Natural killer cell treated with Interleukin-12 subunit alpha and Interleukin-12 subunit beta and Interleukin-15 and Interleukin-18, amount 100 ng/mL, for 72 hours (primary cell): ENCODE results near the gene BRF1. TPM values are rescaled to one million over a fixed set of nuclear protein-coding genes. Genes with fewer than 3 reads are reported as not detected.

Experiments used
- ATAC-seq, 2 donors: fragments of 150-1000 bp; cut with Tn5 transposase in 1 of 2; sonication (Bioruptor Pico), chemical (Tn5 transposase) in 1 of 2; 2 replicates each; pipeline ENCODE4 v1.10.0; 2021
- DNase-seq: peaks from one replicate; pipeline ENCODE4 v3.0.0; 2022; ENCODE audit warnings: low spot score
- H3K27ac Mint-ChIP-seq, 2 donors: 1 replicate in 1 of 2; 2 replicates in 1 of 2; pipeline ENCODE4 v1.8.0; 2022; ENCODE audit warnings: mixed read lengths in 2 of 2, mild to moderate bottlenecking in 1 of 2, moderate library complexity in 1 of 2
- H3K27me3 Mint-ChIP-seq, 2 donors: 1 replicate in 1 of 2; 2 replicates in 1 of 2; pipeline ENCODE4 v1.8.0; 2022; ENCODE audit warnings: mixed read lengths in 2 of 2
- H3K36me3 Mint-ChIP-seq: one replicate; pipeline ENCODE4 v1.8.0; 2022; ENCODE audit warnings: mixed read lengths
- H3K4me1 Mint-ChIP-seq, 2 donors: 1 replicate in 1 of 2; 2 replicates in 1 of 2; pipeline ENCODE4 v1.8.0; 2022; ENCODE audit warnings: low read depth in 2 of 2, mixed read lengths in 2 of 2, mild to moderate bottlenecking in 1 of 2
- H3K4me3 Mint-ChIP-seq: one replicate; pipeline ENCODE4 v1.8.0; 2022; ENCODE audit warnings: mixed read lengths
- H3K9me3 Mint-ChIP-seq: 2 replicates; pipeline ENCODE4 v1.8.0; 2022; ENCODE audit warnings: mixed read lengths
- total RNA-seq, 2 donors: library from RNA; stranded (reverse); gene quantifications; one replicate each; pipeline ENCODE4 v1.2.3, GENCODE V29; 2022

BRF1 gene
- total RNA-seq, 2 donors from 2014 or later = 43.4 to 76.5 TPM

GRCh38 chr14:105192866-105193731, 107.7 kb downstream of the BRF1 start:
- H3K36me3 Mint-ChIP-seq = no peaks in the 10 kb centered on the region
- peaks cover 6 to 13% of the 10 kb centered on the region in 2 donors for H3K4me1 Mint-ChIP-seq
- ATAC-seq (peak; percentile 16 to 45), DNase-seq (no peak)
- no peaks in the 10 kb centered on the region for H3K9me3 Mint-ChIP-seq
- peaks cover 9 to 22% of the 10 kb centered on the region in 2 donors for H3K27me3 Mint-ChIP-seq
- H3K27ac Mint-ChIP-seq = no peak overlapping the region
- no peak overlapping the region for H3K4me3 Mint-ChIP-seq

DNA sequence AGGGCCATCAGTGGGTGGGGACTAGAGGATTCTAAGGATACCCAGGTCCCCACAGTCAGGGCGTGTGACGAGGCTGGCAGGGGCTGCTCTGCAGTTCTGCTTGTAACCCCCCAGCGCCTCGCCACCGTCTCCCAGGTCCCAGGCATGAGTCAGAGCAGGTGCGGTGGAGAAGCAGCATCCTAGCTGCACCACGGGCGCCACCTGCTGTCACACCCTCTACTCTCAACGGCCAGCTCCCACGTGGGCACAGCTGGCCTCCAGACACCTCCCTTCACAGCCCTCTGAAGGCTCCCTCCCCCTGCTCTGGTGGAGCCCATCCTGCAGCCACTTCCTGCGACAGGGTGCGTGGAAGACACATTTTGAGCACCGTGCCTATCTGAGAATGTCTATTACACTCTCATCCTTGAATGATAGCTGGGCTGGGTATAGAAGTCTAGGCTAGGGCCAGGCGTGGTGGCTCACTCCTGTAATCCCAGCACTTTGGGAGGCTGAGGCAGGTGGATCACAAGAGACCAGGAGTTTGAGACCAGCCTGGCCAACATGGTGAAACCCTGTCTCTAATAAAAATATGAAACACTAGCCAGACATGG, 112.8 kb downstream of the BRF1 start:
- Mint-ChIP-seq H3K4me1 (no peaks in the 10 kb centered on the region), H3K9me3 (no peaks in the 10 kb centered on the region), H3K27ac (no peak overlapping the region), H3K36me3 (no peaks in the 10 kb centered on the region), H3K4me3 (no peak overlapping the region), H3K27me3 (peaks cover 0 to 8% of the 10 kb centered on the region in 2 donors)
- ATAC-seq (peak in 1 of 2 donors; percentile 47), DNase-seq (no peak)

GRCh38 chr14:105187116-105187515, 113.7 kb downstream of the BRF1 start:
- Mint-ChIP-seq H3K4me1 (no peaks in the 10 kb centered on the region), H3K36me3 (no peaks in the 10 kb centered on the region), H3K9me3 (no peaks in the 10 kb centered on the region), H3K27me3 (peaks cover 0 to 8% of the 10 kb centered on the region in 2 donors), H3K27ac (no peak overlapping the region), H3K4me3 (no peak overlapping the region)
- no peak for DNase-seq
- no peak for ATAC-seq

GRCh38 chr14:105185973-105186372, 114.8 kb downstream of the BRF1 start:
- peaks cover 0 to 8% of the 10 kb centered on the region in 2 donors for H3K27me3 Mint-ChIP-seq
- no peaks in the 10 kb centered on the region for H3K9me3 Mint-ChIP-seq
- DNase-seq = no peak
- H3K27ac Mint-ChIP-seq = no peak overlapping the region
- no peaks in the 10 kb centered on the region for H3K36me3 Mint-ChIP-seq
- H3K4me1 Mint-ChIP-seq = no peaks in the 10 kb centered on the region
- ATAC-seq = no peak
- no peak overlapping the region for H3K4me3 Mint-ChIP-seq

GRCh38 chr14:105185001-105185400, 115.8 kb downstream of the BRF1 start:
- Mint-ChIP-seq H3K4me1 (no peaks in the 10 kb centered on the region), H3K4me3 (no peak overlapping the region), H3K9me3 (no peaks in the 10 kb centered on the region), H3K27ac (no peak overlapping the region), H3K27me3 (peaks cover 0 to 8% of the 10 kb centered on the region in 2 donors), H3K36me3 (no peaks in the 10 kb centered on the region)
- ATAC-seq (no peak), DNase-seq (no peak)

DNA sequence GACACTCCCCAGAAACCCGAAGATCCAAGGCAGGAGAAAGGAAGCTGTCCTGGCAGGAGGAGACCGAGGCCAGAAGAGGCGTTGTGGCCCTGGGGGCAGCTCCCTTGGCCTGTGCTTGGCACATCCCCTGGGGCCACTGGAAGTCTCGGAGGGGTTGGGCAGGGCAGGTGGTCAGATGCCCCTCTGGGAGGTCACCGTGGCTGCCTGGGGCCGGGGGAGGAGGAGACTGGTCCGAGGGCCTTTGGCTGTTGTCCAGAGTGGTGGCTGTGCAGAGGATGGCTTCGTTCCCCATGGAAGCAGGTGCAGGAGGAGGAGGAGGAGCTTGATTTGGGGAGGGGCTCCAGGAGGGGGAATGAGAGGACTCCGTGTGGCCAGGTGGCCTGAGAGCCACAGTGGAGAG, 116.3 kb downstream of the BRF1 start:
- no peaks in the 10 kb centered on the region for H3K4me1 Mint-ChIP-seq
- peaks cover 0 to 5% of the 10 kb centered on the region in 2 donors for H3K27me3 Mint-ChIP-seq
- H3K27ac Mint-ChIP-seq = no peak overlapping the region
- DNase-seq (no peak), ATAC-seq (no peak)
- no peaks in the 10 kb centered on the region for H3K9me3 Mint-ChIP-seq
- no peaks in the 10 kb centered on the region for H3K36me3 Mint-ChIP-seq
- H3K4me3 Mint-ChIP-seq = no peak overlapping the region

- peaks cover 0 to 6% of the 10 kb centered on the region in 2 donors for H3K4me1 Mint-ChIP-seq
- no peaks in the 10 kb centered on the region for H3K27me3 Mint-ChIP-seq
- no peak for ATAC-seq
- no peaks in the 10 kb centered on the region for H3K9me3 Mint-ChIP-seq
- H3K27ac Mint-ChIP-seq = no peak overlapping the region
- H3K36me3 Mint-ChIP-seq = no peaks in the 10 kb centered on the region
- peak overlapping the region; percentile 36 for H3K4me3 Mint-ChIP-seq
- no peak for DNase-seq
Measured at GRCh38 chr14:105182296-105183020, 118.3 kb downstream of the BRF1 start.

GRCh38 chr14:105181549-105182295, 119.1 kb downstream of the BRF1 start:
- Mint-ChIP-seq H3K36me3 (no peaks in the 10 kb centered on the region), H3K27me3 (no peaks in the 10 kb centered on the region), H3K4me3 (peak overlapping the region; percentile 36), H3K4me1 (peaks cover 0 to 7% of the 10 kb centered on the region in 2 donors), H3K27ac (no peak overlapping the region), H3K9me3 (no peaks in the 10 kb centered on the region)
- DNase-seq (no peak), ATAC-seq (no peak)

DNA sequence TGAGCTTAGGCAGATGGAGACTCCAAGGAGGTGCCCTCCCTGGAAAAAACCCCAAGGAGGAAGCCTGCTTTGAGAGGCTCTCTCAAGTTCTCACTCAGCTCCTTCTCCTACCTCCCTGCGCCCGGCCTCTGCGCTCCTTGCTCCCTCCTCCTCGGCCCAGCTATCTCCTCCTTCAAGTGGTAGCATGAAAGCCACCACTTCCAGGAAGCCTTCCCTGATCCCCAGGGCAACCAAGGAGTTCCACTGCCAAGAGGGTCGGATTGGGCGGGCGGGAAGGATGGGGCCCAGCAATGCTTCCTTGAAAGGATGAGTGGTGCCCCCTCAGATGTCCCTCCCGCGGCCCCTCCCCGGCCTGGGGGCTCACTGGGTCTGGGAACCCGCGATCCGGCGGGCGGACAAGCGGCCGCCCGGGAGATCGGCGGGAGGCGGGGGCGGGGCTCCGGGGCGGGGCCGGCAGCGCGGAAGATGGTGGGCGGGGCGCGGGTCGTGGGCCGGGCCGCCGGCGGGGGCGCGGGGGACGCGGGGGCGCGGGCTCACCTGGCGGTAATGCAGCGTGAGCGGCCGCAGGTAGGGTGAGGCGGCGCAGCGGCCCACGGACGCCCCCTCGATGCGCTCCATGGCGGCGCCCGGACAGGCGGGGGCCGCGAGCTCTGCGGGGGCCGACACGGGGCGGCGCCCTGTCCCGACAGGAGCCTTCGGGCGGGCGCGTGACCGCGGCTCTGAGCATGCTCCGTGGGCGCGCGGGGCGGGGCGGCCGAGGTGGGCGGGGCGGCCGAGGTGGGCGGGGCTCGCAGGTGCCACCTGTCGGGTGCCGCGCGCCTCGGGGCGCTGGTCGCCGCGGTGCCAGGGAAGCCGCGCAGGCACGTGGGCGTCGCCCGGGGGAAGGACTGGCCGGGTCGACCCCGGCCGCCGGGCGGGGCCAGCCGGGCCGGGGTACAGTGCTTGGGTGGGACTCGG, 119.9 kb downstream of the BRF1 start, which contains the start of gene NUDT14:
Gene NUDT14, minus strand, starts transcription at position 721 of the 957 bp plus-strand sequence. Its CDS starts 103 bp downstream, at position 618.
- no peak within 1 kb of the TSS for H3K27ac Mint-ChIP-seq
- no peaks in the 10 kb centered on the region for H3K36me3 Mint-ChIP-seq
- DNase-seq = peak; percentile 83
- H3K4me3 Mint-ChIP-seq = peak within 1 kb of the TSS; percentile 78
- peaks cover 0 to 11% of the 10 kb centered on the region in 2 donors for H3K4me1 Mint-ChIP-seq
- no peaks in the 10 kb centered on the region for H3K9me3 Mint-ChIP-seq
- peak; percentile 87 to 93 for ATAC-seq
- no peaks in the 10 kb centered on the region for H3K27me3 Mint-ChIP-seq

DNA sequence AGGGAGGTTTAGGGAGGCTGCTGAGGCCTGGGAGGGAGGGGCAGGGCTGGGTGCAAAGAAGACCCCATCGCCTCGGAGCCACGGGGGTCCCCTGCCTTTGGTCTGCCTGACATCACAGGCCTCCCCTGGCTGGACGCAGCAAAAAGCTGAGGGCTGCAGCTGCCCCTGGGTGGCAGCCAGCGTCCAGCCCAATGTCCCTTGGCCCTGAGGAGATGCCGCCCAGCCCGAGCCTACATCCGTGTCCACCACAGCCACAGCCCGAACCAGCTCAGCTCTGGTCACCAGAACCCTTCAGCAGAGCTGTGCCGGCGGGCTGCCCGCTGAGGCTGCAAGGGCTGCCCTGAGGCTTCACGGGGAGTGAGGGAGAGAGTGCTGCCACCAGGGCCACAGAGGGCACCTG, 121.6 kb downstream of the BRF1 start:
- no peak for ATAC-seq
- H3K4me3 Mint-ChIP-seq = no peak overlapping the region

DNA sequence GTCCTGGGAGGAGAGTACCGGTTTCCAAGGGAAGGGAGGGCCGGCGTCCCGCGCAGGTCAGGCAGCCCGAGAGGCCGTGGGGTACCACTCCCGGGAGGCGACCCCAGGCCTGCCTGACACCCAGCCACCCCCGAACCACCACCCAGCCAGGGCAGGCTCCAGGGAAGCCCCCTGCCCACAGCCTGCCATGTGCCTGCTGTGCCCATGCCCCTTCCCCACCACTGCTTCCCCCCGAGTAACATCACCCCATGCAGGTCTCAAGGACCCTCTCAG, 122.0 kb downstream of the BRF1 start:
- DNase-seq (no peak), ATAC-seq (no peak)
- Mint-ChIP-seq H3K4me1 (peaks cover 0 to 18% of the 10 kb centered on the region in 2 donors), H3K36me3 (no peaks in the 10 kb centered on the region), H3K27me3 (no peaks in the 10 kb centered on the region), H3K27ac (no peak overlapping the region), H3K4me3 (no peak overlapping the region), H3K9me3 (no peaks in the 10 kb centered on the region)

More for the DNA sequence above, 121.6 kb downstream of the BRF1 start:
- no peaks in the 10 kb centered on the region for H3K36me3 Mint-ChIP-seq
- DNase-seq = no peak
- H3K4me1 Mint-ChIP-seq = peaks cover 0 to 18% of the 10 kb centered on the region in 2 donors
- H3K9me3 Mint-ChIP-seq = no peaks in the 10 kb centered on the region
- no peak overlapping the region for H3K27ac Mint-ChIP-seq
- no peaks in the 10 kb centered on the region for H3K27me3 Mint-ChIP-seq

DNA sequence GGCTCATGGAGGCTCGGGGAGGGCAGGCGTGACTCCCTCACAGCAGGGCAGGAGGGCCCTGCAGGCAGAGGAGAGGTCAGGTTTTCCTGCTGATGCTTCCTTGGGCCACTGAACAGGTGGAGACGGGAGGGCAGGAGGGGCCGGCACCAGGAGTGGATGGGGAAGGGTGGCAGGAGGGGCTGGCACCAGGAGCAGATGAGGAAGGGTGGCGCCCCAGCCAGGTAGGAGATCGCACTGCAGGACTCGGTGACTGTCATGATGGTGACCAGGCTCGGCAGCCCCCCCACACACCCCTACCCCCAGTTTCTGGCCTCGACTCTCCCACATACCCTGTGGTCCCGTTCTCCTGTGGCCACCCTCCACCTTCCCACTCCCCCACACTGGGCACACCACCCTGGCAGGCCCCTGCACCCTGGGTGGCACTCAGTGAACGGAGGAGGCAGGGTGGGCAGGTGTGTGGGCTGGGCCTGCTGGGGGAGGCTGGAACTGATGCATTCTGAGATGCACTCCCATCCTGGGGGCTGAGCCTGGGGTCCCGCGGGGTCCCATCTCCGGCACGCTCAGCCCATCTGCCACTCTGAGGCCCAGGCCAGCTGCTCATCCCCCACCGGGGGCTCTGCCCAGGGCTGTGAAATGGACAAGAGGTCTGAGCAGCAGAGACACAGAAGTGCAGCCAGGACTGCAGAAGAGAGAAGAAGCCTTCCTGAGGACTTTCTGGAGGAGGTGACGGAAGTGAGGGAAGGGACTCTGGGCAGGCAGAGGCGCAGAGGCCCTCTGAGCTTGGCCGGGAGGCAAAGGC, 122.5 kb downstream of the BRF1 start:
- Mint-ChIP-seq H3K27me3 (no peaks in the 10 kb centered on the region), H3K27ac (no peak overlapping the region), H3K4me3 (no peak overlapping the region), H3K4me1 (peaks cover 0 to 21% of the 10 kb centered on the region in 2 donors), H3K36me3 (no peaks in the 10 kb centered on the region), H3K9me3 (no peaks in the 10 kb centered on the region)
- ATAC-seq (no peak), DNase-seq (no peak)
